ENCODE measurements around the gene IL17F.

GRCh38 chr6:52233005-52233404 is 11.3 kb downstream of the IL17F start:
- TF ChIP-seq CTCF (conservative IDR thresholded peaks at IDR 0.05; ENCODE audit: low read length) (no peak), EZH2phosphoT487 (IDR thresholded peaks at IDR 0.05; ENCODE audit: borderline replicate concordance, low read depth, low read length) (no peak)
